Suprapubic skin (tissue), 4 donors: Measurements from ENCODE around the gene BTRC. TPM values are rescaled to one million over a fixed set of nuclear protein-coding genes. Genes with fewer than 3 reads are reported as not detected.

ENCODE experiments used
- DNase-seq, 2 donors: peaks; one replicate each; pipeline ENCODE4 v3.0.0-alpha.2; 2019; ENCODE audit warnings: low spot score in 2 of 2
- H3K27ac ChIP-seq: fragments of 200-600 bp; sonication (generic); one replicate; pipeline ENCODE4 v1.5.1; 2019
- H3K27me3 ChIP-seq: fragments of 200-600 bp; sonication (generic); one replicate; pipeline ENCODE4 v1.5.1; 2019
- H3K36me3 ChIP-seq: fragments of 200-600 bp; sonication (generic); one replicate; pipeline ENCODE4 v1.5.1; 2019
- H3K4me1 ChIP-seq: fragments of 200-600 bp; sonication (generic); one replicate; pipeline ENCODE4 v1.5.1; 2019
- H3K4me3 ChIP-seq: fragments of 200-600 bp; sonication (generic); one replicate; pipeline ENCODE4 v1.5.1; 2019; ENCODE audit warnings: mild to moderate bottlenecking
- H3K9me3 ChIP-seq: fragments of 200-600 bp; sonication (generic); one replicate; pipeline ENCODE4 v1.5.1; 2019
- CTCF ChIP-seq, 2 donors: fragments of 200-600 bp in 1 of 2; fragments of 450-650 bp in 1 of 2; sonication (generic) in 1 of 2; IDR thresholded peaks; one replicate each; pipeline ENCODE4 v1.5.1; 2016 to 2019; ENCODE audit warnings: antibody characterized with exemption in 2 of 2, mild to moderate bottlenecking in 1 of 2, moderate library complexity in 1 of 2
- EP300 ChIP-seq: sonication (generic); formaldehyde crosslinking; IDR thresholded peaks from one replicate; pipeline ENCODE4 v1.6.1; 2017; ENCODE audit warnings: antibody characterized with exemption
- POLR2A ChIP-seq, 2 donors: fragments of 450-650 bp; IDR thresholded peaks; one replicate each; pipeline ENCODE4 v1.6.1; 2017; ENCODE audit warnings: antibody characterized with exemption in 2 of 2, mild to moderate bottlenecking in 2 of 2, moderate library complexity in 2 of 2
- POLR2AphosphoS5 ChIP-seq, 3 donors: sonication (generic); formaldehyde crosslinking; IDR thresholded peaks; one replicate each; pipeline ENCODE4 v1.6.1; 2017; ENCODE audit warnings: antibody characterized with exemption in 3 of 3
- WGBS: methylation state at CpG from one replicate; pipeline ENCODE4 v1.1.5; 2018; 5-methylcytosine and 5-hydroxymethylcytosine counted together
- total RNA-seq, 4 donors: library from RNA; depleted of rRNA; stranded (reverse); fragments of >200 nt; gene quantifications; one replicate each; pipeline ENCODE4 v1.1.0, GENCODE V29; 2016

The BTRC gene
- total RNA-seq, 4 donors from 2014 or later, result 17.4 to 20.6 (median 18.5) TPM

DNA sequence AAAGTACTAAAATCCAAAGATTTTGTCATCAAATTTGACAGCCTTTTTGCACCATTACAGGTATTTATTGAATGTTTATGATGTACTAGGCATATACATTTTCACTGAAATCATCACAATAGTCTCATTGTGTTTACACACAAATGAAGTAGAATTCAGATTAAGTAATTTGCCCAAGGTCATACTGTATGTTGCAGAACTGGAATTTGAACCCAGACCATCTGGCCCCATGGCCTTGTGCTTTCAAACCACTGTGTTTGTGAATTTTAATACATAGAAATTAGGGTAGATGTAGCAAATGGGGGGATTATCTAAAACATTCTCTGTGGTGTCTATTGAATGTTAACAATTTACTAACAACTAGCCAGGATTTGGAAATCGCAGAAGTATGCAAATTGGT lies 139.3 kb downstream of the BTRC start:
- Histone ChIP-seq H3K4me3 (no peak overlapping the region), H3K27me3 (no peaks in the 10 kb centered on the region), H3K36me3 (no peaks in the 10 kb centered on the region), H3K9me3 (no peaks in the 10 kb centered on the region), H3K4me1 (no peaks in the 10 kb centered on the region), H3K27ac (no peak overlapping the region)
- no peak for TF ChIP-seq POLR2AphosphoS5 (IDR thresholded peaks at IDR 0.05)
- TF ChIP-seq EP300, result no peak
- no peak for TF ChIP-seq CTCF (IDR thresholded peaks at IDR 0.05)
- TF ChIP-seq POLR2A (IDR thresholded peaks at IDR 0.05), result no peak
- DNase-seq, result no peak
- 94% methylated on average over 1 of the region's 1 CpG for WGBS

DNA sequence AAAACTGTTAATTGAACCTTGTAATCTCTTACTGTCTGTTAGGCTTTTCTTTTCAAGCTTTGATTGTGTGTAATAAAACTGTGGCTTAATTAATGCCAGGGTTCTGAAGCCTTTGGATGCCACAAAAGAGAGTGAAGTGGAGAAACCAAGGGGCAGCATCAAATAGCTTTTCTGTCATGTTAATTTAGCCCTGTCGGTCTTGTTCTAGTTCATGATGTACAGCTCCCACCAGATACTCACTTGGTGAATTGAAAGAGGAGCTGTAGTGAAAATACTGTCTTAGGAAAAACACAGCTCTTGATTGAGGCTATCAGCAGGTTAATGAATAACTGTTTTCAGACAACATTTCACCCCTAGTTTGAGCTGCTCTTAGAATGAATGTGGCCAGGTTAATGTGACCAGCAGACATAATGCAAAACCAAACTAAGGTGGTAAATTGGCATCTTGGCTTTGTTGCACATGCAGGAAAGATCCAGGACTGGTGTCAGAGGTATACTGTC lies 139.9 kb downstream of the BTRC start:
- no peaks in the 10 kb centered on the region for H3K9me3 ChIP-seq
- H3K27ac ChIP-seq, result no peak overlapping the region
- no peak overlapping the region for H3K4me3 ChIP-seq
- H3K4me1 ChIP-seq, result no peaks in the 10 kb centered on the region
- DNase-seq, result no peak
- TF ChIP-seq POLR2AphosphoS5 (IDR thresholded peaks at IDR 0.05) (no peak), POLR2A (IDR thresholded peaks at IDR 0.05) (no peak), EP300 (no peak), CTCF (IDR thresholded peaks at IDR 0.05) (no peak)
- H3K36me3 ChIP-seq, result no peaks in the 10 kb centered on the region
- 79% methylated on average over 1 of the region's 1 CpG for WGBS
- no peaks in the 10 kb centered on the region for H3K27me3 ChIP-seq

- 89% methylated on average over 1 of the region's 1 CpG for WGBS
- Histone ChIP-seq H3K27ac (no peak overlapping the region), H3K36me3 (no peaks in the 10 kb centered on the region), H3K4me1 (no peaks in the 10 kb centered on the region), H3K9me3 (no peaks in the 10 kb centered on the region), H3K27me3 (no peaks in the 10 kb centered on the region), H3K4me3 (no peak overlapping the region)
- no peak for TF ChIP-seq CTCF (IDR thresholded peaks at IDR 0.05)
- no peak for TF ChIP-seq POLR2A (IDR thresholded peaks at IDR 0.05)
- TF ChIP-seq POLR2AphosphoS5 (IDR thresholded peaks at IDR 0.05), result no peak
- no peak for TF ChIP-seq EP300
- no peak for DNase-seq
These were observed 140.7 kb downstream of the BTRC start for GRCh38 chr10:101494650-101495049.

DNA sequence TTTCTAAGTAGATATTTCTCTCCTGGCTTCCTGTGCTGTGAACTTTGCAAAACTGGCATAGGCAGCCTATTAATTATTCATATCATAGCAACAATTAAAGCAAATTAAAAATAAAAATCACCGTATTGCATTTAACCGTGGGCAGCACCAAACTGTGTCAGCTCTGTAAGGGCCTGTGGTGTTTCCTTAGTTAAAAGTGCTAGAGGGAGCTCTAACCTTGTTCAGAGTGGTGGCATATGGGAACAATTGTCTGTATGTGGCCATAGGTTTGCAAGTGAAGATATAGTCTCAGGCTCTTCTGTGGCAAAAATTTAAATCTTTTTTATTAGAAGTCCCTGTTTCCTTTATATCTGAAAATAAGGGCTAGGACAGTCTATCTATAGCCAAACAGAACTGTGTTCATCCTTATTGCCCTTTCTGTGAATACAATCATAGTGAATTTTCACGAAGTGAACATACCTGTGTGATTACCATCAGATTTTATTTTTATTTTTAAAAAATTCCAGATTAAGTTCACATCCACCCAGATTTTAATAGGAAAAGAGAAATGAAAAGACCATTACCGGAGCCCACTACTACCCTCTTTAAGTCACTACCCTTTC lies 141.5 kb downstream of the BTRC start:
- Histone ChIP-seq H3K4me3 (no peak overlapping the region), H3K9me3 (no peaks in the 10 kb centered on the region), H3K27ac (no peak overlapping the region), H3K27me3 (no peaks in the 10 kb centered on the region), H3K4me1 (no peaks in the 10 kb centered on the region), H3K36me3 (no peaks in the 10 kb centered on the region)
- no peak for TF ChIP-seq POLR2AphosphoS5 (IDR thresholded peaks at IDR 0.05)
- no peak for TF ChIP-seq EP300
- TF ChIP-seq CTCF (IDR thresholded peaks at IDR 0.05), result no peak
- TF ChIP-seq POLR2A (IDR thresholded peaks at IDR 0.05), result no peak
- DNase-seq, result no peak
- 64% methylated on average over 4 of the region's 4 CpGs for WGBS

GRCh38 chr10:101504438-101504837 lies 150.5 kb downstream of the BTRC start:
- Histone ChIP-seq H3K27ac (no peak overlapping the region), H3K36me3 (no peaks in the 10 kb centered on the region), H3K4me1 (no peaks in the 10 kb centered on the region), H3K4me3 (no peak overlapping the region), H3K27me3 (no peaks in the 10 kb centered on the region), H3K9me3 (no peaks in the 10 kb centered on the region)
- 94% methylated on average over 1 of the region's 2 CpGs for WGBS
- DNase-seq, result no peak
- TF ChIP-seq EP300, result no peak
- no peak for TF ChIP-seq POLR2A (IDR thresholded peaks at IDR 0.05)
- TF ChIP-seq POLR2AphosphoS5 (IDR thresholded peaks at IDR 0.05), result no peak
- TF ChIP-seq CTCF (IDR thresholded peaks at IDR 0.05), result no peak
